K562 (cell line): ENCODE data around the gene BTBD18. TPM values are rescaled to one million over a fixed set of nuclear protein-coding genes. Genes with fewer than 3 reads are reported as not detected.

Experiments
- ATAC-seq: fragments of 200-7000 bp; cut with Tn5 transposase; 3 replicates; pipeline ENCODE4 v1.9.1; 2020; ENCODE audit warnings: moderate library complexity
- BruUV-seq: library from RNA; stranded (reverse); fragments of 400-500 nt; replicated peaks from 2 replicates; lab custom pipeline; 2021; lab: Mats Ljungman, UMichigan
- CTCF ChIA-PET: fragments of 300-600 bp; formaldehyde crosslinking; extraction: SDS; loops from one replicate; lab custom pipeline; 2021; ENCODE audit warnings: low intra/inter-chr PET ratio; lab: Yijun Ruan, JAX
- POLR2A ChIA-PET: fragments of 300-600, 350-650 bp; sonication (Branson Sonifier 250); formaldehyde crosslinking; extraction: SDS; loops from one replicate; lab custom pipeline; 2021; ENCODE audit warnings: antibody characterized with exemption, inconsistent platforms; lab: Yijun Ruan, JAX
- DNase-seq, 4 experiments: peaks; one replicate each; pipeline versions ENCODE4 v3.0.0 to v3.0.0-alpha.2; 2011 to 2018; ENCODE audit warnings: low spot score in 3 of 4, mixed read lengths in 3 of 4; ENCODE audit errors: extremely low read depth in 1 of 4
- FAIRE-seq: peaks from 2 replicates; lab custom pipeline; 2011; peaks lifted over from hg19 to GRCh38; lab: Jason Lieb, UNC
- H2AFZ ChIP-seq: 2 replicates; pipeline ENCODE4 v1.6.0; 2011; ENCODE audit warnings: low read depth, low read length, control low read depth, inconsistent platforms
- H3K27ac ChIP-seq: fragments of 200-600 bp; 3 replicates; pipeline ENCODE4 v1.8.0; 2011; ENCODE audit warnings: low read depth, mild to moderate bottlenecking, control low read depth, inconsistent platforms, low read length, moderate library complexity, mixed read lengths; ENCODE audit errors: extremely low read depth
- H3K27me3 ChIP-seq, 2 experiments: fragments of 300-600 bp in 1 of 2; 2 replicates in 1 of 2; 3 replicates in 1 of 2; pipeline versions ENCODE4 v1.6.0 to v1.8.0; 2011; ENCODE audit warnings: inconsistent platforms in 2 of 2, low read length in 2 of 2, mild to moderate bottlenecking in 1 of 2, mixed read lengths in 1 of 2, moderate library complexity in 1 of 2; ENCODE audit not compliant: control insufficient read depth in 2 of 2, insufficient read depth in 2 of 2
- H3K36me3 ChIP-seq: fragments of 300-600 bp; 3 replicates; pipeline ENCODE4 v1.8.0; 2011; ENCODE audit warnings: mild to moderate bottlenecking, low read length, inconsistent platforms; ENCODE audit not compliant: control insufficient read depth, insufficient read depth
- H3K4me1 ChIP-seq, 2 experiments: fragments of 200-600 bp in 1 of 2; replicated peaks in 1 of 2; 2 replicates in 1 of 2; 3 replicates in 1 of 2; pipeline versions ENCODE4 v1.5.1 to v1.8.0; 2011; ENCODE audit warnings: inconsistent platforms in 2 of 2, low read length in 2 of 2, mild to moderate bottlenecking in 1 of 2, mixed read lengths in 1 of 2, moderate library complexity in 1 of 2; ENCODE audit not compliant: control insufficient read depth in 2 of 2, insufficient read depth in 2 of 2
- H3K4me2 ChIP-seq: 2 replicates; pipeline ENCODE4 v1.6.1; 2011; ENCODE audit warnings: low read length, control low read depth, inconsistent platforms, mixed read lengths; ENCODE audit not compliant: insufficient read depth
- H3K4me3 ChIP-seq: fragments of 200-600 bp; sonication (generic), shearing (Covaris generic); 2 replicates; pipeline ENCODE4 v1.5.1; 2016; ENCODE audit warnings: control low read depth, inconsistent platforms
- H3K79me2 ChIP-seq: fragments of 200-600 bp; 3 replicates; pipeline ENCODE4 v1.8.0; 2011; ENCODE audit warnings: low read length, inconsistent platforms; ENCODE audit not compliant: control insufficient read depth, insufficient read depth
- H3K9ac ChIP-seq, 2 experiments: 2 replicates each; pipeline versions ENCODE4 v1.6.0 to v1.6.1; 2011; ENCODE audit warnings: low read depth in 2 of 2, low read length in 2 of 2, control low read depth in 1 of 2, inconsistent platforms in 1 of 2, mild to moderate bottlenecking in 1 of 2, mixed read lengths in 1 of 2; ENCODE audit not compliant: insufficient read depth in 1 of 2
- H3K9me1 ChIP-seq: one replicate; pipeline ENCODE4 v1.6.0; 2011; ENCODE audit warnings: inconsistent platforms, mild to moderate bottlenecking, low read length, moderate library complexity; ENCODE audit not compliant: control insufficient read depth, insufficient read depth
- H3K9me3 ChIP-seq: replicated peaks from 2 replicates; pipeline ENCODE4 v1.5.1; 2011; ENCODE audit warnings: low read depth, low read length, inconsistent platforms; ENCODE audit not compliant: control insufficient read depth, insufficient read depth
- H4K20me1 ChIP-seq: replicated peaks from 2 replicates; pipeline ENCODE4 v1.6.1; 2011; ENCODE audit warnings: low read length, inconsistent platforms, mixed read lengths; ENCODE audit not compliant: control insufficient read depth, insufficient read depth
- MBD1 ChIP-seq: fragments of 250-450 bp; sonication (Bioruptor Pico); IDR thresholded peaks from 2 replicates; pipeline ENCODE4 v1.8.0; 2022; ENCODE audit warnings: inconsistent platforms
- NFE2 ChIP-seq: IDR thresholded peaks from 2 replicates; pipeline ENCODE4 v1.6.1; 2014; ENCODE audit warnings: antibody characterized with exemption, low read depth
- SPI1 ChIP-seq: IDR thresholded peaks from 2 replicates; pipeline ENCODE4 v1.6.1; 2011; ENCODE audit warnings: low read depth, low read length, control low read depth, borderline replicate concordance
- TCF15 ChIP-seq: fragments of 250-450 bp; sonication (Bioruptor Pico); IDR thresholded peaks from 2 replicates; pipeline ENCODE4 v1.8.0; 2022; ENCODE audit warnings: moderate library complexity, mild to moderate bottlenecking, inconsistent platforms
- WGBS: fragments of 100-300 bp; shearing (Covaris generic); methylation state at CpG from one replicate; pipeline ENCODE4 v1.1.6; 2016; ENCODE audit warnings: low coverage, mixed read lengths; ENCODE audit not compliant: insufficient coverage; ENCODE audit errors: missing lambda C conversion rate; 5-methylcytosine and 5-hydroxymethylcytosine counted together
- in situ Hi-C: fragments of 300-500 bp; cut with MboI; formaldehyde crosslinking; loops from 4 replicates; pipeline ENCODE4 v1.15.0; 2018; ENCODE audit warnings: inconsistent platforms, mixed read lengths
- intact Hi-C: fragments of 100-400 bp; cut with micrococcal nuclease; formaldehyde crosslinking; loops from 2 replicates; pipeline ENCODE4 v1.14.2; 2022
- polyA plus RNA-seq, 8 experiments: library from polyadenylated mRNA; depleted of rRNA in 4 of 8; stranded (reverse) in 5 of 8; unstranded in 3 of 8; fragments of >200 nt; fragmentation: Nextera tagmentation in 2 of 8; fragmentation: Illumina TruSeq in 1 of 8; extraction: Ambion mirVana in 2 of 8; extraction: Trizol in 1 of 8; gene quantifications; 2 replicates each; pipeline versions ENCODE4 v1.2.1 to v1.2.3, GENCODE V29; 2011 to 2014; ENCODE audit warnings: inconsistent platforms in 1 of 8, missing spikeins in 1 of 8
- total RNA-seq, 7 experiments: library from RNA; depleted of rRNA in 6 of 7; stranded (reverse); fragments of >200 nt in 6 of 7; fragmentation: Illumina TruSeq in 2 of 7; extraction: Trizol in 2 of 7; gene quantifications; 2 replicates each; pipeline versions ENCODE4 v1.2.1 to v1.2.3, GENCODE V29; 2011 to 2021; ENCODE audit warnings: low replicate concordance in 1 of 7

Gene BTBD18
- total and polyA plus RNA-seq, 9 of the 15 experiments (the other 6 are each of a cell fraction or from before 2014, with no cell fraction given): 0.06 TPM; not detected in 8

GRCh38 chr11:57776031-57776521, 24.5 kb upstream of the BTBD18 start:
- no peaks in the 10 kb centered on the region for H3K9me1 ChIP-seq
- H3K4me1 ChIP-seq: peaks cover 20 to 56% of the 10 kb centered on the region in 2 experiments
- no peak overlapping the region for H3K4me3 ChIP-seq
- DNase-seq: no peak
- no peak for FAIRE-seq
- H3K9me3 ChIP-seq: no peaks in the 10 kb centered on the region
- no TSS peak for BruUV-seq
- peaks cover 7% of the 10 kb centered on the region; the same call in 1 of the 3 replicates for H3K36me3 ChIP-seq
- H3K27me3 ChIP-seq: no peaks in the 10 kb centered on the region
- ChIA-PET POLR2A (interaction anchor here (0.6 to 9.4 kb wide), 4 partner anchors 9 to 1937 kb away, joined by 3 to 88 read pairs (median 4); partner anchors contain the start of gene CTNND1), CTCF (no interaction called here)
- no peak overlapping the region for H3K9ac ChIP-seq
- 85% methylated on average over 3 of the region's 3 CpGs for WGBS
- peaks cover 60% of the 10 kb centered on the region for H4K20me1 ChIP-seq
- TF ChIP-seq SPI1: no peak
- TF ChIP-seq MBD1 (CRISPR knock-in tag): no peak
- TF ChIP-seq TCF15 (CRISPR knock-in tag): no peak
- no peak for TF ChIP-seq NFE2
- no peak overlapping the region for H3K27ac ChIP-seq
- ATAC-seq: no peak
- H3K79me2 ChIP-seq: peaks cover 95% of the 10 kb centered on the region
- H3K4me2 ChIP-seq: no peak overlapping the region
- intact Hi-C loops (no loop called here), in situ Hi-C loops (no loop called here)
- no peak overlapping the region for H2AFZ ChIP-seq
